Measurements from ENCODE around the gene PTH2.

The PTH2 gene

GRCh38 chr19:49398931-49399330 lies 24.3 kb downstream of the PTH2 start:
- Histone ChIP-seq H3K27me3 (replicated peaks) (peaks cover 5% of the 10 kb centered on the region), H3K27ac (no peak overlapping the region), H3K36me3 (replicated peaks) (no peaks in the 10 kb centered on the region), H3K4me3 (ENCODE audit: low read depth, low read length) (no peak overlapping the region)
- in situ Hi-C loops (cut with HindIII; ENCODE audit: low pct_ligation_motif_present, low sequenced_read_pairs) = no loop called here
- no peak for DNase-seq
- no peak for TF ChIP-seq CTCF (IDR thresholded peaks at IDR 0.05; ENCODE audit: low read depth, low read length, missing control alignments)

- no peak for TF ChIP-seq CTCF (IDR thresholded peaks at IDR 0.05; ENCODE audit: low read depth, low read length, missing control alignments)
- DNase-seq = no peak
- no peak overlapping the region for H3K27ac ChIP-seq
- peaks cover 7% of the 10 kb centered on the region for H3K27me3 ChIP-seq (replicated peaks)
- in situ Hi-C loops (cut with HindIII; ENCODE audit: low pct_ligation_motif_present, low sequenced_read_pairs) = no loop called here
- H3K4me3 ChIP-seq (ENCODE audit: low read depth, low read length) = no peak overlapping the region
- no peaks in the 10 kb centered on the region for H3K36me3 ChIP-seq (replicated peaks)
Measured at GRCh38 chr19:49398001-49398615, 25.1 kb downstream of the PTH2 start.

GRCh38 chr19:49396738-49397505 lies 26.3 kb downstream of the PTH2 start:
- in situ Hi-C loops (cut with HindIII; ENCODE audit: low pct_ligation_motif_present, low sequenced_read_pairs) = no loop called here
- H3K4me3 ChIP-seq (ENCODE audit: low read depth, low read length) = no peak overlapping the region
- H3K27ac ChIP-seq = no peak overlapping the region
- TF ChIP-seq CTCF (IDR thresholded peaks at IDR 0.05; ENCODE audit: low read depth, low read length, missing control alignments) = no peak
- no peak for DNase-seq
- no peaks in the 10 kb centered on the region for H3K36me3 ChIP-seq (replicated peaks)
- peaks cover 7% of the 10 kb centered on the region for H3K27me3 ChIP-seq (replicated peaks)

- no peak for TF ChIP-seq CTCF (IDR thresholded peaks at IDR 0.05; ENCODE audit: low read depth, low read length, missing control alignments)
- H3K4me3 ChIP-seq (ENCODE audit: low read depth, low read length) = no peak overlapping the region
- in situ Hi-C loops (cut with HindIII; ENCODE audit: low pct_ligation_motif_present, low sequenced_read_pairs) = no loop called here
- no peaks in the 10 kb centered on the region for H3K36me3 ChIP-seq (replicated peaks)
- no peak overlapping the region for H3K27ac ChIP-seq
- H3K27me3 ChIP-seq (replicated peaks) = peaks cover 7% of the 10 kb centered on the region
- DNase-seq = no peak
Measured at GRCh38 chr19:49395581-49396407, 27.4 kb downstream of the PTH2 start.

- peaks cover 7% of the 10 kb centered on the region for H3K27me3 ChIP-seq (replicated peaks)
- no peak for TF ChIP-seq CTCF (IDR thresholded peaks at IDR 0.05; ENCODE audit: low read depth, low read length, missing control alignments)
- no peak overlapping the region for H3K4me3 ChIP-seq (ENCODE audit: low read depth, low read length)
- H3K36me3 ChIP-seq (replicated peaks) = no peaks in the 10 kb centered on the region
- in situ Hi-C loops (cut with HindIII; ENCODE audit: low pct_ligation_motif_present, low sequenced_read_pairs) = no loop called here
- no peak for DNase-seq
- no peak overlapping the region for H3K27ac ChIP-seq
Measured at GRCh38 chr19:49393881-49394280, 29.4 kb downstream of the PTH2 start.
